Osteocyte (in vitro differentiated cells): ENCODE results near the gene TSHZ2. TPM values are rescaled to one million over a fixed set of nuclear protein-coding genes. Genes with fewer than 3 reads are reported as not detected.

ENCODE experiments used
- DNase-seq: peaks from one replicate; pipeline ENCODE4 v3.0.0; 2021; ENCODE audit warnings: mixed read lengths; ENCODE audit not compliant: unreplicated experiment; ENCODE audit errors: extremely low spot score
- H3K27ac Mint-ChIP-seq: one replicate; pipeline ENCODE4 v1.8.0; 2021; ENCODE audit warnings: mild to moderate bottlenecking, mixed read lengths; ENCODE audit not compliant: unreplicated experiment
- H3K27me3 Mint-ChIP-seq: one replicate; pipeline ENCODE4 v1.8.0; 2021; ENCODE audit warnings: mixed read lengths; ENCODE audit not compliant: unreplicated experiment
- H3K36me3 Mint-ChIP-seq: one replicate; pipeline ENCODE4 v1.8.0; 2021; ENCODE audit warnings: mixed read lengths; ENCODE audit not compliant: unreplicated experiment
- H3K4me1 Mint-ChIP-seq: one replicate; pipeline ENCODE4 v1.8.0; 2021; ENCODE audit warnings: mixed read lengths; ENCODE audit not compliant: unreplicated experiment
- H3K4me3 Mint-ChIP-seq: one replicate; pipeline ENCODE4 v1.8.0; 2021; ENCODE audit warnings: mild to moderate bottlenecking, moderate library complexity, mixed read lengths; ENCODE audit not compliant: unreplicated experiment
- H3K9me3 Mint-ChIP-seq: one replicate; pipeline ENCODE4 v1.8.0; 2021; ENCODE audit warnings: mixed read lengths; ENCODE audit not compliant: unreplicated experiment
- long read RNA-seq: library from polyadenylated mRNA; unstranded; transcript quantifications from one replicate; pipeline ENCODE4 v2.0.0, GENCODE V29; 2021
- total RNA-seq: library from RNA; stranded (reverse); gene quantifications from 2 replicates; pipeline ENCODE4 v1.2.1, GENCODE V29; 2021
- TF ChIP-seq, protein P1 (sequence below): fragments of 200-600 bp; sonication (generic); IDR thresholded peaks from 2 replicates; pipeline ENCODE4 v1.5.0; 2021; ENCODE audit warnings: antibody characterized with exemption, mild to moderate bottlenecking, moderate library complexity

The TSHZ2 gene
- not detected in 2 replicates for total RNA-seq
- long read RNA-seq, partial matches to known transcripts, result 0 of 1 reads
- long read RNA-seq, other reads (novel, unspliced or antisense), result 0 of 1 reads

DNA sequence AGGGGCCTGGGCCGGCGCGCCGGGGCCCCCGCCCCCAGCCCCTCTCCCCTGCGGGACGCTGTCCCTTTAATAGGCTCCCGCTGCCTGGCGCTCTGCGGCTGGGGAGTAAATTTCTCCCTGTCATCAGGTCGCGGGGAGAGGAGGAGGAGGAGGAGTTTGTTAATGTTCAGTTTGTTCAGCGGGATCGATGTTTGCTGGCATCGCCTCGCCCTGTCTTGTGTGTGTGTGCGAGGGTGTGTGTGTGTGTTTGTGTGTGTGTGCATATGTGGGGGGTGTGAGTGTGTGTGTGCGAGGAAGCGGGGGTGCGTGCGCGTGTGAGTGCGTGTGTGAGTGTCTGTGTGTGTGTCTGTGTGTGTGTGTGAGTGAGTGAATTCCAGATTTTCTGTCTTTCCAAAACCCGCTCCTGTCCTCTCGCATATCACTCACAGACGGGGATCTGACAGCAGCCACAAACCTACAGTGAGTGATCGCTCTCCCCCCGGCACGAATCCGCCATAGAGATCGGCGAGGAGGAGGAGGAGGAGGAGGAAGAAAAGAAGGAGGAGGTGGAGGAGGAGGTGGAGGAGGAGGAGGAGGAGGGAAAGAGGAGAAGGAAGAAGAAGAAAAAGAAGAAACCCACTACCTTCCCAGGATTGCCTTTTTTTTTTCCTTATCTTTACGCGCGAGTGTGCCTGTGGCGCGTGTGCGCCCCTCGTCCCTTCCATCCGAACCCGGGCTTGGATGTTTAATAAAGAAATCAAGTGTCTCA, at the start of gene TSHZ2:
TSHZ2 (plus strand) TSS at position 169 of the 748 bp plus-strand sequence. CDS start 936 bp downstream, outside the sequence.
- peaks cover 40% of the 10 kb centered on the region for H3K27me3 Mint-ChIP-seq
- no peak for DNase-seq
- peak within 1 kb of the TSS; percentile 71 for H3K4me3 Mint-ChIP-seq
- no peaks in the 10 kb centered on the region for H3K9me3 Mint-ChIP-seq
- H3K27ac Mint-ChIP-seq, result no peak within 1 kb of the TSS
- H3K4me1 Mint-ChIP-seq, result peaks cover 6% of the 10 kb centered on the region
- H3K36me3 Mint-ChIP-seq, result no peaks in the 10 kb centered on the region
- TF ChIP-seq, protein P1, sequence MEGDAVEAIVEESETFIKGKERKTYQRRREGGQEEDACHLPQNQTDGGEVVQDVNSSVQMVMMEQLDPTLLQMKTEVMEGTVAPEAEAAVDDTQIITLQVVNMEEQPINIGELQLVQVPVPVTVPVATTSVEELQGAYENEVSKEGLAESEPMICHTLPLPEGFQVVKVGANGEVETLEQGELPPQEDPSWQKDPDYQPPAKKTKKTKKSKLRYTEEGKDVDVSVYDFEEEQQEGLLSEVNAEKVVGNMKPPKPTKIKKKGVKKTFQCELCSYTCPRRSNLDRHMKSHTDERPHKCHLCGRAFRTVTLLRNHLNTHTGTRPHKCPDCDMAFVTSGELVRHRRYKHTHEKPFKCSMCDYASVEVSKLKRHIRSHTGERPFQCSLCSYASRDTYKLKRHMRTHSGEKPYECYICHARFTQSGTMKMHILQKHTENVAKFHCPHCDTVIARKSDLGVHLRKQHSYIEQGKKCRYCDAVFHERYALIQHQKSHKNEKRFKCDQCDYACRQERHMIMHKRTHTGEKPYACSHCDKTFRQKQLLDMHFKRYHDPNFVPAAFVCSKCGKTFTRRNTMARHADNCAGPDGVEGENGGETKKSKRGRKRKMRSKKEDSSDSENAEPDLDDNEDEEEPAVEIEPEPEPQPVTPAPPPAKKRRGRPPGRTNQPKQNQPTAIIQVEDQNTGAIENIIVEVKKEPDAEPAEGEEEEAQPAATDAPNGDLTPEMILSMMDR, result no peak

- H3K4me1 Mint-ChIP-seq, result no peaks in the 10 kb centered on the region
- no peak overlapping the region for H3K27ac Mint-ChIP-seq
- H3K4me3 Mint-ChIP-seq, result no peak overlapping the region
- TF ChIP-seq, protein P1, result no peak
- peaks cover 31% of the 10 kb centered on the region for H3K9me3 Mint-ChIP-seq
- H3K27me3 Mint-ChIP-seq, result no peaks in the 10 kb centered on the region
- no peaks in the 10 kb centered on the region for H3K36me3 Mint-ChIP-seq
- no peak for DNase-seq
Measured at GRCh38 chr20:52922436-52922835, 49.7 kb upstream of the TSHZ2 start.

- H3K27ac Mint-ChIP-seq, result no peak overlapping the region
- H3K27me3 Mint-ChIP-seq, result no peaks in the 10 kb centered on the region
- no peak for DNase-seq
- TF ChIP-seq, protein P1, result no peak
- no peaks in the 10 kb centered on the region for H3K4me1 Mint-ChIP-seq
- no peak overlapping the region for H3K4me3 Mint-ChIP-seq
- no peaks in the 10 kb centered on the region for H3K36me3 Mint-ChIP-seq
- peaks cover 35% of the 10 kb centered on the region for H3K9me3 Mint-ChIP-seq
Measured at GRCh38 chr20:52923123-52923937, 48.8 kb upstream of the TSHZ2 start.

- DNase-seq, result no peak
- TF ChIP-seq, protein P1, result no peak
- no peaks in the 10 kb centered on the region for H3K27me3 Mint-ChIP-seq
- no peaks in the 10 kb centered on the region for H3K36me3 Mint-ChIP-seq
- no peaks in the 10 kb centered on the region for H3K4me1 Mint-ChIP-seq
- H3K4me3 Mint-ChIP-seq, result no peak overlapping the region
- peaks cover 44% of the 10 kb centered on the region for H3K9me3 Mint-ChIP-seq
- no peak overlapping the region for H3K27ac Mint-ChIP-seq
Measured at GRCh38 chr20:52924411-52925271, 47.5 kb upstream of the TSHZ2 start.
